Measurements from ENCODE around the gene CFAP251. TPM values are rescaled to one million over a fixed set of nuclear protein-coding genes. Genes with fewer than 3 reads are reported as not detected.
"Not testable (repeated sequence)": the region's sequence is repeated elsewhere in the genome, so short reads cannot be mapped to it uniquely, and the experiment has no call there.

Gene CFAP251
- total and polyA plus RNA-seq, 2 experiments from 2014 or later: 3.0 to 3.7 TPM

- no peaks in the 10 kb centered on the region for H3K27me3 ChIP-seq
- peak; percentile 99 for DNase-seq (ENCODE audit: low spot score)
- no peaks in the 10 kb centered on the region for H3K36me3 ChIP-seq (replicated peaks; ENCODE audit: insufficient read depth, low read depth)
- H3K27ac ChIP-seq: peak within 1 kb of the TSS; percentile 95
- peak within 1 kb of the TSS; percentile 75 for H3K4me3 ChIP-seq
- peaks cover 7% of the 10 kb centered on the region for H4K20me1 ChIP-seq (ENCODE audit: insufficient read depth, poor library complexity, severe bottlenecking)
- peak within 1 kb of the TSS; percentile 81 for H3K4me2 ChIP-seq
- peaks cover 39% of the 10 kb centered on the region for H3K79me2 ChIP-seq
- 2% methylated on average over 67 of the region's 67 CpGs for whole genome bisulfite sequencing (ENCODE audit: low lambda C conversion rate, missing lambda C conversion rate)
- H3K4me1 ChIP-seq (ENCODE audit: insufficient read depth): peaks cover 20% of the 10 kb centered on the region
- peak; percentile 82 for TF ChIP-seq CTCF (IDR thresholded peaks at IDR 0.05; ENCODE audit: poor library complexity)
- TF ChIP-seq EZH2 (IDR thresholded peaks at IDR 0.05; ENCODE audit: borderline replicate concordance): no peak
- H2AFZ ChIP-seq: peak within 1 kb of the TSS; percentile 62
- H3K9me3 ChIP-seq (ENCODE audit: low read depth): no peaks in the 10 kb centered on the region
- H3K9me2 ChIP-seq (replicated peaks; ENCODE audit: insufficient read depth): no peaks in the 10 kb centered on the region
These were observed 29.7 kb upstream of the CFAP251 start, which contains the start of gene PSMD9 for GRCh38 chr12:121888478-121889273. PSMD9 (plus strand) TSS chr12:121888790; CDS start chr12:121888857, 67 bp downstream.

- WGBS (ENCODE audit: low lambda C conversion rate, missing lambda C conversion rate): 8% methylated on average over 7 of the region's 7 CpGs
- Histone ChIP-seq H3K27ac (peak overlapping the region; percentile 95), H3K36me3 (replicated peaks; ENCODE audit: insufficient read depth, low read depth) (no peaks in the 10 kb centered on the region), H3K9me3 (ENCODE audit: low read depth) (no peaks in the 10 kb centered on the region), H3K4me3 (peak overlapping the region; percentile 75), H3K4me1 (ENCODE audit: insufficient read depth) (peaks cover 26% of the 10 kb centered on the region), H3K4me2 (peak overlapping the region; percentile 81), H2AFZ (peak overlapping the region; percentile 31), H4K20me1 (ENCODE audit: insufficient read depth, poor library complexity, severe bottlenecking) (peaks cover 10% of the 10 kb centered on the region), H3K9me2 (replicated peaks; ENCODE audit: insufficient read depth) (no peaks in the 10 kb centered on the region), H3K27me3 (no peaks in the 10 kb centered on the region), H3K79me2 (peaks cover 43% of the 10 kb centered on the region)
- no peak for TF ChIP-seq EZH2phosphoT487 (IDR thresholded peaks at IDR 0.05; ENCODE audit: low read depth, severe bottlenecking, unreplicated experiment)
- TF ChIP-seq EZH2 (IDR thresholded peaks at IDR 0.05; ENCODE audit: borderline replicate concordance): no peak
- no peak for TF ChIP-seq CTCF (IDR thresholded peaks at IDR 0.05; ENCODE audit: poor library complexity)
- no peak for DNase-seq (ENCODE audit: low spot score)
These were observed 29.1 kb upstream of the CFAP251 start for GRCh38 chr12:121889274-121889624.

DNA sequence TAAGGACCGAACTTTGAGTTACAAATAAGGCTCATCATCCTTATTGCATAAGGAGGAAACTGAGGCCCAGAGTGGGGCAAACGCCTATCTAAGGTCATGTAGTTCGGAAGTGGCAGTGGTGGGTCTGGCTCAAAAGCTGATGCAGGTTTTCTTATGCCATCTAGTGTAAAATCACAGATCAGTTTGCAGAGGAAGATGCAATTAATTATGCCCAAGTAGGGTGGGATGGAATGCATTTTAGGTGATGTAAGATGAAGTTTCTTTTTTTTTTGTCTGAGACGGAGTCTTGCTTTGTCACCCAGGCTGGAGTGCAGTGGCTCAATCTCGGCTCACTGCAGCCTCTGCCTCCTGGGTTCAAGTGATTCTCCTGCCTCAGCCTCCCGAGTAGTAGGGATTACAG lies 28.7 kb upstream of the CFAP251 start:
- WGBS (ENCODE audit: low lambda C conversion rate, missing lambda C conversion rate): 69% methylated on average over 6 of the region's 6 CpGs
- H3K36me3 ChIP-seq (replicated peaks; ENCODE audit: insufficient read depth, low read depth); DNase-seq (ENCODE audit: low spot score); H3K9me2 ChIP-seq (replicated peaks; ENCODE audit: insufficient read depth); H3K9me3 ChIP-seq (ENCODE audit: low read depth); H2AFZ ChIP-seq; H3K27me3 ChIP-seq: not testable (repeated sequence)
- Histone ChIP-seq H3K4me1 (ENCODE audit: insufficient read depth) (peaks cover 29% of the 10 kb centered on the region), H4K20me1 (ENCODE audit: insufficient read depth, poor library complexity, severe bottlenecking) (peaks cover 13% of the 10 kb centered on the region), H3K4me3 (peak overlapping the region; percentile 75), H3K4me2 (peak overlapping the region; percentile 81), H3K79me2 (peaks cover 46% of the 10 kb centered on the region), H3K27ac (peak overlapping the region; percentile 95)

DNA sequence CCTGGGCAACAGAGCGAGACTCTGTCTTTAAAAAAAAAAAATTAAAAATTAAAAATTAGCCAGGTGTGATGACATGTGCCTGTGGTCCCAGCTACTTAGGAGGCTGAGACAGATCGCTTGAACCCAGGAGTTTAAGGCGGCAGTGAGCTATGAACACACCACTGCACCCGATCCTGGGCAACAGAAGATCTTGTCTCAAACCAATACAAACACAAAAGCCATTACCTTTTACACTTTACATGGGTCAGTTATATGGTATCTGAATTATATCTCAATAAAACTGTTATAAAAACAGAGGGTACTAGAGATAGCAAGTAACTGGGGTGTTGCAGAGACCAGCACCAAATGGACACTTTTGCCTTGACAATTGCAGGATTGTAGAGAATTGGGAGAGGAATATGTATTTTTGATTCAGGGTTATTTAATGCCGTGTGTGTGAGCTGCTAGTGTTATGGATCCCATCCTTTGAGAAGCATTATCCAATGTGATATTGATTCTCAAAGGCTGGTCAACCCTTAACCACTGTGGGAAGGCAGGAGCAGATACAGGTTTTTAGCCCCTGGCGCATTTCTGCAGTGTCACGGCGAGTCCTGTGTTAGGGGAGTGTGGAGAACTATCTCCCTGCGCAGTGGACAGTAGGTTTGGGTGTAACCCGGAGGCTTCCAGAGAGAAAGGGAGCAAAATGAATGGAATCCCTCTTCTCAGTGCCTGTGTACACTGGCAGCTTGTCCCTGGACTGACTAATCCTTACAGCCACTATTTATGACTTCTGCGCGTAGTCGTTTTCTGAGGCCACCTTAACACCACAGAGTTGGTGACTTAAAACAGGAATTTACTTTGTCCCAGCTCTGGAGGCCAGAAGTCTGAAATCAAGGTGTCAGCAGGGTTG lies 25.5 kb upstream of the CFAP251 start:
- peak overlapping the region; percentile 89 for H3K27ac ChIP-seq
- H2AFZ ChIP-seq: no peak overlapping the region
- TF ChIP-seq CTCF (IDR thresholded peaks at IDR 0.05; ENCODE audit: poor library complexity) (no peak), EZH2phosphoT487 (IDR thresholded peaks at IDR 0.05; ENCODE audit: low read depth, severe bottlenecking, unreplicated experiment) (no peak), EZH2 (IDR thresholded peaks at IDR 0.05; ENCODE audit: borderline replicate concordance) (no peak)
- peaks cover 13% of the 10 kb centered on the region for H4K20me1 ChIP-seq (ENCODE audit: insufficient read depth, poor library complexity, severe bottlenecking)
- H3K4me1 ChIP-seq (ENCODE audit: insufficient read depth): peaks cover 29% of the 10 kb centered on the region
- no peaks in the 10 kb centered on the region for H3K27me3 ChIP-seq
- no peaks in the 10 kb centered on the region for H3K36me3 ChIP-seq (replicated peaks; ENCODE audit: insufficient read depth, low read depth)
- WGBS (ENCODE audit: low lambda C conversion rate, missing lambda C conversion rate): 86% methylated on average over 13 of the region's 13 CpGs
- no peak overlapping the region for H3K4me3 ChIP-seq
- H3K4me2 ChIP-seq: peak overlapping the region; percentile 48
- no peaks in the 10 kb centered on the region for H3K9me3 ChIP-seq (ENCODE audit: low read depth)
- peak; percentile 51 for DNase-seq (ENCODE audit: low spot score)
- peaks cover 64% of the 10 kb centered on the region for H3K79me2 ChIP-seq
- H3K9me2 ChIP-seq (replicated peaks; ENCODE audit: insufficient read depth): no peaks in the 10 kb centered on the region
